MCF 10A (cell line): ENCODE data around the gene TRDMT1. TPM values are rescaled to one million over a fixed set of nuclear protein-coding genes. Genes with fewer than 3 reads are reported as not detected.

Experiments used
- BruUV-seq: library from RNA; stranded (reverse); fragments of 400-500 nt; replicated peaks from 2 replicates; lab custom pipeline; 2021; lab: Mats Ljungman, UMichigan
- CTCF ChIA-PET: fragments of 300-600 bp; sonication (Branson Sonifier 250); formaldehyde crosslinking; extraction: SDS; loops from one replicate; lab custom pipeline; 2021; ENCODE audit warnings: antibody characterized with exemption, inconsistent platforms; lab: Yijun Ruan, JAX
- POLR2A ChIA-PET: fragments of 300-600, 350-650 bp; sonication (Branson Sonifier 250); formaldehyde crosslinking; extraction: SDS; loops from one replicate; lab custom pipeline; 2020; ENCODE audit warnings: antibody characterized with exemption, inconsistent platforms; lab: Yijun Ruan, JAX
- DNase-seq: peaks from one replicate; pipeline ENCODE4 v3.0.0-alpha.2; 2018; ENCODE audit not compliant: unreplicated experiment
- H3K27ac Mint-ChIP-seq: one replicate; pipeline ENCODE4 v1.8.0; 2022; ENCODE audit warnings: mild to moderate bottlenecking, low read depth, mixed read lengths; ENCODE audit not compliant: unreplicated experiment
- H3K27me3 Mint-ChIP-seq: one replicate; pipeline ENCODE4 v1.8.0; 2022; ENCODE audit warnings: mixed read lengths; ENCODE audit not compliant: insufficient read depth, unreplicated experiment
- H3K36me3 Mint-ChIP-seq: one replicate; pipeline ENCODE4 v1.8.0; 2022; ENCODE audit warnings: mild to moderate bottlenecking, moderate library complexity, mixed read lengths; ENCODE audit not compliant: insufficient read depth, unreplicated experiment
- H3K4me1 Mint-ChIP-seq: one replicate; pipeline ENCODE4 v1.8.0; 2022; ENCODE audit warnings: mixed read lengths; ENCODE audit not compliant: insufficient read depth, unreplicated experiment
- H3K4me3 Mint-ChIP-seq: one replicate; pipeline ENCODE4 v1.8.0; 2022; ENCODE audit warnings: mild to moderate bottlenecking, moderate library complexity, mixed read lengths; ENCODE audit not compliant: unreplicated experiment
- H3K9me3 Mint-ChIP-seq: one replicate; pipeline ENCODE4 v1.8.0; 2022; ENCODE audit warnings: mixed read lengths; ENCODE audit not compliant: unreplicated experiment
- CTCF ChIP-seq: fragments of 200-600 bp; IDR thresholded peaks from one replicate; pipeline ENCODE4 v1.8.0; 2022; ENCODE audit warnings: antibody characterized with exemption, mild to moderate bottlenecking; ENCODE audit not compliant: unreplicated experiment
- intact Hi-C: fragments of 100-400 bp; cut with micrococcal nuclease; formaldehyde crosslinking; loops from 2 replicates; pipeline ENCODE4 v1.14.1; 2022
- total RNA-seq: library from RNA; stranded (reverse); gene quantifications from 2 replicates; pipeline ENCODE4 v1.2.3, GENCODE V29; 2022

The TRDMT1 gene
- total RNA-seq, 1 experiment from 2014 or later: 8.7 TPM

GRCh38 chr10:17203416-17203815 lies 1.9 kb upstream of the TRDMT1 start:
- POLR2A ChIA-PET: interaction anchor here (0.8 kb wide), 1 partner anchor 12 kb away, joined by 7 read pairs; no protein-coding TSS in a partner anchor
- TF ChIP-seq CTCF: no peak
- BruUV-seq: no TSS peak
- Mint-ChIP-seq H3K27me3 (no peaks in the 10 kb centered on the region), H3K9me3 (no peaks in the 10 kb centered on the region), H3K27ac (no peak overlapping the region), H3K36me3 (peaks cover 5% of the 10 kb centered on the region), H3K4me3 (no peak overlapping the region), H3K4me1 (peaks cover 35% of the 10 kb centered on the region)
- DNase-seq: no peak
- intact Hi-C loops: no loop called here
- CTCF ChIA-PET: no interaction called here

- DNase-seq: no peak
- BruUV-seq: no TSS peak
- no peak for TF ChIP-seq CTCF
- no peak overlapping the region for H3K4me3 Mint-ChIP-seq
- no peaks in the 10 kb centered on the region for H3K9me3 Mint-ChIP-seq
- H3K27me3 Mint-ChIP-seq: no peaks in the 10 kb centered on the region
- ChIA-PET CTCF (no interaction called here), POLR2A (interaction anchor here (0.8 to 4.6 kb wide), 5 partner anchors 11 to 355 kb away, joined by 3 to 126 read pairs (median 33); partner anchors contain the start of gene VIM)
- intact Hi-C loops: no loop called here
- H3K36me3 Mint-ChIP-seq: peaks cover 5% of the 10 kb centered on the region
- H3K27ac Mint-ChIP-seq: no peak overlapping the region
- H3K4me1 Mint-ChIP-seq: peaks cover 35% of the 10 kb centered on the region
These were observed 1.5 kb upstream of the TRDMT1 start for GRCh38 chr10:17202999-17203398.

GRCh38 chr10:17202506-17202905 lies 1.0 kb upstream of the TRDMT1 start:
- peaks cover 5% of the 10 kb centered on the region for H3K36me3 Mint-ChIP-seq
- H3K4me3 Mint-ChIP-seq: no peak overlapping the region
- no peak for TF ChIP-seq CTCF
- H3K4me1 Mint-ChIP-seq: peaks cover 35% of the 10 kb centered on the region
- no peak overlapping the region for H3K27ac Mint-ChIP-seq
- ChIA-PET POLR2A (interaction anchor here (0.8 to 4.6 kb wide), 9 partner anchors 9 to 354 kb away, joined by 3 to 126 read pairs (median 19); partner anchors contain the start of gene VIM), CTCF (interaction anchor here (0.9 to 2.7 kb wide), 3 partner anchors 11 to 374 kb away, joined by 3 to 15 read pairs (median 8); no protein-coding TSS in a partner anchor)
- intact Hi-C loops: no loop called here
- BruUV-seq: no TSS peak
- H3K27me3 Mint-ChIP-seq: no peaks in the 10 kb centered on the region
- H3K9me3 Mint-ChIP-seq: no peaks in the 10 kb centered on the region
- no peak for DNase-seq

- H3K27me3 Mint-ChIP-seq: no peaks in the 10 kb centered on the region
- H3K9me3 Mint-ChIP-seq: no peaks in the 10 kb centered on the region
- intact Hi-C loops: loop anchor here (1.0 to 2.0 kb wide), 3 partner anchors 15 to 55 kb away; partner anchors contain the start of gene VIM
- no peak for DNase-seq
- no peak for TF ChIP-seq CTCF
- POLR2A ChIA-PET: interaction anchor here (0.6 to 4.6 kb wide), 20 partner anchors 9 to 1342 kb away, joined by 3 to 126 read pairs (median 4); partner anchors contain the start of genes HACD1, MINDY3, RSU1 and VIM
- peaks cover 5% of the 10 kb centered on the region for H3K36me3 Mint-ChIP-seq
- H3K4me3 Mint-ChIP-seq: peak overlapping the region; percentile 90
- H3K27ac Mint-ChIP-seq: peak overlapping the region; percentile 88
- TSS peak; percentile 92 for BruUV-seq
- CTCF ChIA-PET: interaction anchor here (0.6 to 3.6 kb wide), 10 partner anchors 12 to 373 kb away, joined by 3 to 23 read pairs (median 6); no protein-coding TSS in a partner anchor
- peaks cover 35% of the 10 kb centered on the region for H3K4me1 Mint-ChIP-seq
These were observed 283 bp upstream of the TRDMT1 start for GRCh38 chr10:17201794-17202116.
